GM12872 (cell line): ENCODE results near the gene ACP1.

Experiments used
- CTCF ChIP-seq: IDR thresholded peaks from 3 replicates; pipeline ENCODE4 v1.5.1; 2011; ENCODE audit warnings: low read depth, mild to moderate bottlenecking, low read length, moderate library complexity; ENCODE audit not compliant: insufficient read depth

The ACP1 gene

GRCh38 chr2:273333-273732 is 8.6 kb downstream of the ACP1 start:
- no peak for TF ChIP-seq CTCF

- no peak for TF ChIP-seq CTCF
Measured at GRCh38 chr2:274503-274902, 9.8 kb downstream of the ACP1 start.

- no peak for TF ChIP-seq CTCF
Measured at GRCh38 chr2:275466-275865, 10.7 kb downstream of the ACP1 start.

- TF ChIP-seq CTCF, result no peak
Measured at GRCh38 chr2:278312-278926, 13.7 kb downstream of the ACP1 start.

GRCh38 chr2:278927-279320 is 14.2 kb downstream of the ACP1 start:
- TF ChIP-seq CTCF, result no peak

- TF ChIP-seq CTCF, result no peak
Measured at GRCh38 chr2:279366-279765, 14.6 kb downstream of the ACP1 start.

GRCh38 chr2:279956-280649 is 15.4 kb downstream of the ACP1 start:
- TF ChIP-seq CTCF, result no peak
